BLaER1 (cell line): ENCODE measurements around the gene CPED1.
A peak's percentile ranks its signal among the peaks of the same experiment; 100 is the strongest.

Source experiments
- H3K27ac ChIP-seq: shearing (Covaris generic); formaldehyde crosslinking; 2 replicates; pipeline ENCODE4 v1.8.1; 2022
- H3K27me3 ChIP-seq: shearing (Covaris generic); formaldehyde crosslinking; 2 replicates; pipeline ENCODE4 v1.8.1; 2022
- H3K36me3 ChIP-seq: shearing (Covaris generic); formaldehyde crosslinking; 2 replicates; pipeline ENCODE4 v1.8.1; 2022
- H3K4me1 ChIP-seq: shearing (Covaris generic); formaldehyde crosslinking; 2 replicates; pipeline ENCODE4 v1.8.1; 2022
- H3K4me2 ChIP-seq: shearing (Covaris generic); formaldehyde crosslinking; 2 replicates; pipeline ENCODE4 v1.8.1; 2022
- H3K4me3 ChIP-seq: shearing (Covaris generic); formaldehyde crosslinking; 2 replicates; pipeline ENCODE4 v1.8.1; 2022
- H3K9ac ChIP-seq: shearing (Covaris generic); formaldehyde crosslinking; 2 replicates; pipeline ENCODE4 v1.8.1; 2022
- H3K9me3 ChIP-seq: shearing (Covaris generic); formaldehyde crosslinking; 2 replicates; pipeline ENCODE4 v1.8.1; 2022
- H4K20me1 ChIP-seq: shearing (Covaris generic); formaldehyde crosslinking; 2 replicates; pipeline ENCODE4 v1.8.1; 2022
- Cebpa-rat ChIP-seq: shearing (Covaris generic); IDR thresholded peaks from 2 replicates; pipeline ENCODE4 v1.8.1; 2022

The CPED1 gene

GRCh38 chr7:121126201-121126600 is 137.7 kb downstream of the CPED1 start:
- H3K9me3 ChIP-seq, result no peaks in the 10 kb centered on the region
- no peak overlapping the region for H3K4me2 ChIP-seq
- no peaks in the 10 kb centered on the region for H3K36me3 ChIP-seq
- H3K27me3 ChIP-seq, result no peaks in the 10 kb centered on the region
- no peaks in the 10 kb centered on the region for H4K20me1 ChIP-seq
- H3K27ac ChIP-seq, result no peak overlapping the region
- peaks cover 18% of the 10 kb centered on the region; the same call in 1 of the 2 replicates for H3K4me1 ChIP-seq
- H3K9ac ChIP-seq, result no peak overlapping the region
- no peak overlapping the region for H3K4me3 ChIP-seq
- TF ChIP-seq Cebpa-rat, result no peak

DNA sequence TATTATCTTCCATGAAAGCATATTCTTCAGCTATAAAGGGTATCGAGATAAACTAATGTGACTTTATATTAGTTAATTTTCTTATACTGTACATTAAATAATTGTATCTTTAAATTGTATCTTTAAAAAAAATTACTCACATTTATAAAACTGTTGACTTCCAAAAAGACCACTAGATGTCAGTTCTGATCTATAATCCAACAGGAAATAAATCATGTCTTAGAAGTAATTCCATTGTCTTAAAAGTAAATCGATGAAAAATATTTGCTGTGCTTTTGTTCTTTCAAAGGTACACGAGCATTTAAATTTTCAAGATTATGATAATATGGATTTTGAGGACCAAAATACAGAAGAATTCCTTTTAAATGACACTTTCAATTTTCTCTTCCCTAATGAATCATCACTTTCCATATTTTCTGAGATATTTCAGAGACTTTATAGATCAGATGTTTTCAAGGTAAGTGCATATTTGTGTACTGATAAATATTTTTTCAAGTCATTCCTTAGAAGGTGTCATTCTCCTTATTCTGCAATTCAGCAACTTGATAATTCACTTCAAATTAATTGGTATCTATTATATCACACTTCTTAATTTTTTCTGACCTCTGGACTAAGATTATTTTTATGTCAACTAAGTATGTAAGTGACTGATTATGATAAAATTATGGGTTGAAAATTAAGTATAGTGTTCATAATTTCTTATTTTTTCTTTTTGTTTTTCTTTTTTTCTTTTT is 138.5 kb downstream of the CPED1 start:
- Histone ChIP-seq H3K9ac (no peak overlapping the region), H3K27me3 (no peaks in the 10 kb centered on the region), H3K4me2 (peak overlapping the region; percentile 28; the same call in 1 of the 2 replicates), H3K4me3 (no peak overlapping the region), H3K36me3 (no peaks in the 10 kb centered on the region), H3K27ac (no peak overlapping the region), H3K4me1 (peaks cover 23% of the 10 kb centered on the region; the same call in 1 of the 2 replicates), H4K20me1 (no peaks in the 10 kb centered on the region), H3K9me3 (no peaks in the 10 kb centered on the region)
- no peak for TF ChIP-seq Cebpa-rat

DNA sequence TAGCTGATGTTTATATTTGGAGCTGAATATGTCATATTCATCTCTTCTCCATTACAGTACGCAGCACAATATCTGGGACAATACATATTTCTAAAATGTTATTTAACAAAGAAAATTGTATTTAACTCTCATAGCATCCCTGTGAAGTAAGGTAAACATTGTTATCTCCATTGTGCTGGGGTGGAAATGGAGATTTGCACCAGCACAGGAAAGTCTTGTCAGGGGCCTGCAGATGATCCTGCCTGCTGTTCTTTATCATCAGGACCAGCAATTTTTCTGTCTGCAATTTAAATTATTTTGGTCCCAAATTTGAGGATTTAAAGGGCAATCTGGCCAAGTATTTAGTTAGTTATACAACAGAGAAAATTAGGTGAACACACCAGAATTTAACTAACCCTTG is 144.4 kb downstream of the CPED1 start:
- H3K9me3 ChIP-seq, result no peaks in the 10 kb centered on the region
- no peaks in the 10 kb centered on the region for H3K27me3 ChIP-seq
- no peaks in the 10 kb centered on the region for H4K20me1 ChIP-seq
- H3K9ac ChIP-seq, result no peak overlapping the region
- no peak for TF ChIP-seq Cebpa-rat
- no peaks in the 10 kb centered on the region for H3K36me3 ChIP-seq
- no peak overlapping the region for H3K27ac ChIP-seq
- H3K4me1 ChIP-seq, result peaks cover 12% of the 10 kb centered on the region; the same call in 1 of the 2 replicates
- H3K4me2 ChIP-seq, result no peak overlapping the region
- no peak overlapping the region for H3K4me3 ChIP-seq

DNA sequence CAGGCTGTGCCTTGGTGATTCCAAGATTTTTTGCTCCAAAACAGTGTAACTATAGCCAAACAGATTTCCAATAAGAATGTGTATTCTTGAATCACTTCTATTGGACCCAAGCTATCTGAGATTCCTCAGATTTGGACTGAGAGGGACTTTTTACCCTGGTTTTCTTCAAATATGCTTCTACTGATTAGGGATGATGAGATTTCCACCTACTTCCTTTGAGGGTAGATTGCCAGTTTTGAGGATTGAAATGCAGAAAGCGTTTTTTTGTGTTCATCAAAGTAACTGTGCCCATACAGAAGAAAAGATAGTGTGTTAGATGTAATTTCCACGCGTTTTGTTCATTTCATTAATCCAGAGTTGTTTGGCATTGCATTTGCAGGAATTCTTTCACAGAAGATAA is 144.9 kb downstream of the CPED1 start:
- peaks cover 13% of the 10 kb centered on the region for H3K4me1 ChIP-seq
- H3K27ac ChIP-seq, result no peak overlapping the region
- H4K20me1 ChIP-seq, result no peaks in the 10 kb centered on the region
- no peaks in the 10 kb centered on the region for H3K36me3 ChIP-seq
- TF ChIP-seq Cebpa-rat, result no peak
- no peak overlapping the region for H3K4me2 ChIP-seq
- no peaks in the 10 kb centered on the region for H3K9me3 ChIP-seq
- no peak overlapping the region for H3K9ac ChIP-seq
- H3K27me3 ChIP-seq, result no peaks in the 10 kb centered on the region
- H3K4me3 ChIP-seq, result no peak overlapping the region

GRCh38 chr7:121137580-121137979 is 149.1 kb downstream of the CPED1 start:
- no peak overlapping the region for H3K4me2 ChIP-seq
- no peak overlapping the region for H3K27ac ChIP-seq
- no peaks in the 10 kb centered on the region for H3K9me3 ChIP-seq
- TF ChIP-seq Cebpa-rat, result no peak
- H3K4me1 ChIP-seq, result peaks cover 15% of the 10 kb centered on the region
- no peaks in the 10 kb centered on the region for H3K27me3 ChIP-seq
- H4K20me1 ChIP-seq, result no peaks in the 10 kb centered on the region
- H3K4me3 ChIP-seq, result no peak overlapping the region
- no peak overlapping the region for H3K9ac ChIP-seq
- H3K36me3 ChIP-seq, result no peaks in the 10 kb centered on the region

DNA sequence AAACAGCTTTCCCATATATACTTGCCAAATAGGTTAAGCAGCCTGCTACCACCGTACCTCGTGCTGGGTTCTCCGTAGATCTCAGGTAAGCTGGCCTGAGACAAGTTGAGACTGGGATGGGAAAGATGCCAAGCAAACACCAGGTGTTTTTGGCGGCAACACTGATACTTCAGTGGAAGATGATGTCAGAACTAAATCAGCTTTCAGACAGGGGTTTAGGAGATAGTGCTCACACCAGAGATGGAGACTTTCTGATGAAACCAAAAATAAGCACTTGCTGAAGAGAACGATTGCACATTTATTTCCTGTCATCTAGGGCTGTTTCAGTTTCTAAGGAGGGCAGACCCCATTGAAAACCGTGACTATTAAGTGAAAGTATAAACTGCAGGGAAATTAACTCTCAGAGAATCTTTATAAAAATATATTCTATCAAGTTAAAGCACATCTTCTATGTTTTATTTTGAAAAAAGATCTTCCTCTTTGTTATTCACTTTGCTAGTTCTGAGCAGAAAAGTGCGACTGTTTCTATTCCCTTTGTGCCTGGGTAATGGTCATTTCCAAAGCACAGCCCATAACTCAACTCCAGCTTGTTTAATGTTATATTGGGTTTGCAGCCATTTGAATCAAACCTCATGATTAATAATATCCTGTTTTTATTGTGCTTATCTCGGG is 149.9 kb downstream of the CPED1 start:
- no peak overlapping the region for H3K9ac ChIP-seq
- peak overlapping the region; percentile 46 for H3K4me2 ChIP-seq
- no peaks in the 10 kb centered on the region for H3K9me3 ChIP-seq
- no peaks in the 10 kb centered on the region for H4K20me1 ChIP-seq
- H3K4me3 ChIP-seq, result no peak overlapping the region
- H3K36me3 ChIP-seq, result no peaks in the 10 kb centered on the region
- no peak overlapping the region for H3K27ac ChIP-seq
- peaks cover 15% of the 10 kb centered on the region for H3K4me1 ChIP-seq
- H3K27me3 ChIP-seq, result no peaks in the 10 kb centered on the region
- TF ChIP-seq Cebpa-rat, result no peak

- H3K4me1 ChIP-seq, result peaks cover 15% of the 10 kb centered on the region
- TF ChIP-seq Cebpa-rat, result no peak
- H4K20me1 ChIP-seq, result no peaks in the 10 kb centered on the region
- H3K4me3 ChIP-seq, result no peak overlapping the region
- H3K27me3 ChIP-seq, result no peaks in the 10 kb centered on the region
- H3K27ac ChIP-seq, result no peak overlapping the region
- no peak overlapping the region for H3K9ac ChIP-seq
- no peak overlapping the region for H3K4me2 ChIP-seq
- no peaks in the 10 kb centered on the region for H3K9me3 ChIP-seq
- H3K36me3 ChIP-seq, result 0 out of 2 replicates have a peak, but pooled peaks cover 4% of the 10 kb centered on the region
These were observed 150.9 kb downstream of the CPED1 start for GRCh38 chr7:121139427-121139826.

DNA sequence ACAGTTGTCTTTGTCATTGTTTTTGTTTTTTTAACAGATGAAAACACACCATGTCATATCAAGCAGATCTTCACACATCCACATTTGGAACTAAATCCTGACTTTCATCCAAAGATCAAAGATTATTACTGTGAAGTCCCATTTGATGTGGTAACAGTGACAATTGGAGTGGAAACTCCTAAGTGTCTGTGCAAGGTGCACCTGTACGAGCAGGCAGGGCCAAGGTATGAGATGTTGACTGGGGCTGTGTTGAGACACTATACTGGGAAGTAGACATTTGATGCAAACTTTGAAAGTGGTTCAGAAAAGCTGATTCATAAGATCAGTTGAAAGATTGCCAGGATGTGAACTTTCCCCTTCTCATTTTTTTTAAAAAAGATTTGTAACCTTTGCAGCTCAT is 152.3 kb downstream of the CPED1 start:
- no peak for TF ChIP-seq Cebpa-rat

DNA sequence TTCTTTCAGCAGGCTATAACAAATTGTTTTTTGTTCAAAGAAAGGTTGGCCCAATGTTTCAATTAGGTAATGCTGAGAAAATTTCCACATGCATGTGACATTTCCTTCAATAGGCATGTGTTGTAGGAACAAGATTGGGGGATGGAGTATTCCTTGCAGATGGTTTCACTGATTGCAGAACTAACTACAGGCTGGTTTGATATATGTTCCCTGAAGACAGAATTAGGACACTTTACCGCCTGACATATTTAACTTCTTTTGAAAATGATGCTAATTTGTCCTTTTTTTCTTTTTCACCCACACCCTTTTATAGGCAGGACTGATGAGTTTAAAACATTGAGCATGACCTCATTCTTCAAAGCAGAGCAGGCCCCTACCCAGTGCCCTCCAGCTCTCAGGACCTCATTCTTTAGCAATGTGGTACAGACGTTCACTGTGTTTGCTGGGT is 163.3 kb downstream of the CPED1 start:
- H3K4me1 ChIP-seq, result no peaks in the 10 kb centered on the region
- H3K9ac ChIP-seq, result no peak overlapping the region
- H3K4me3 ChIP-seq, result no peak overlapping the region
- TF ChIP-seq Cebpa-rat, result no peak
- peaks cover 5% of the 10 kb centered on the region; the same call in 1 of the 2 replicates for H3K9me3 ChIP-seq
- H4K20me1 ChIP-seq, result no peaks in the 10 kb centered on the region
- H3K4me2 ChIP-seq, result no peak overlapping the region
- H3K27ac ChIP-seq, result no peak overlapping the region
- H3K36me3 ChIP-seq, result peaks cover 38% of the 10 kb centered on the region
- H3K27me3 ChIP-seq, result no peaks in the 10 kb centered on the region

More for the DNA sequence above, 152.3 kb downstream of the CPED1 start:
- Histone ChIP-seq H3K36me3 (0 out of 2 replicates have a peak, but pooled peaks cover 4% of the 10 kb centered on the region), H3K4me1 (peaks cover 15% of the 10 kb centered on the region), H3K27me3 (no peaks in the 10 kb centered on the region), H3K9me3 (no peaks in the 10 kb centered on the region), H3K4me2 (no peak overlapping the region), H4K20me1 (no peaks in the 10 kb centered on the region), H3K27ac (no peak overlapping the region), H3K4me3 (no peak overlapping the region), H3K9ac (no peak overlapping the region)

DNA sequence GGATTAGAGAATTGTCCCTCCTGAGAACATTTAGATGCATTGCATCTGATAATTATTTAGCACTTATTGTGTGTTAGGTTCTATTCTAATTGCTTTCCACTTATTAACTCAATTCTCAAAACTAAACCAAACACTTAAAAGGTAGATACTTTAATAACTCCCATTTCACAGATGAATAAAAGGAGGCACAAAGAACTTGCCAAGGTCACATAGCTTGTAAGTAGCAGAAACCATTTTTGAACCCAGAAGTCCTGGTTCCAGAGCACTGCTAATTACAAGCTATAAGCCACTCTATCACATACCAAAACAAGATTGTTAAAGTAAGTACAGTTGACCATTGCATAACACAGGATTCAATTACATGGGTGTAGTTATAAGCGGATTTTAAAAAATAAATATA is 164.9 kb downstream of the CPED1 start:
- Histone ChIP-seq H3K27me3 (no peaks in the 10 kb centered on the region), H3K4me1 (no peaks in the 10 kb centered on the region), H3K27ac (no peak overlapping the region), H4K20me1 (no peaks in the 10 kb centered on the region), H3K36me3 (peaks cover 53% of the 10 kb centered on the region), H3K9ac (no peak overlapping the region), H3K4me3 (no peak overlapping the region), H3K4me2 (no peak overlapping the region), H3K9me3 (peaks cover 5% of the 10 kb centered on the region; the same call in 1 of the 2 replicates)
- no peak for TF ChIP-seq Cebpa-rat
